H1 (cell line): ENCODE results near the gene GLIS2. TPM values are rescaled to one million over a fixed set of nuclear protein-coding genes. Genes with fewer than 3 reads are reported as not detected.

ENCODE experiments used
- CHD7 ChIP-seq: fragments of 300-600 bp; sonication (generic); IDR thresholded peaks from 2 replicates; pipeline ENCODE4 v1.7.1; 2012; ENCODE audit warnings: low read length, moderate library complexity, mild to moderate bottlenecking, inconsistent platforms; ENCODE audit not compliant: insufficient replicate concordance
- SIX5 ChIP-seq: IDR thresholded peaks from 2 replicates; pipeline ENCODE4 v1.6.1; 2011; ENCODE audit warnings: mild to moderate bottlenecking, low read depth, low read length
- SRF ChIP-seq: IDR thresholded peaks from 2 replicates; pipeline ENCODE4 v1.6.1; 2011; ENCODE audit warnings: mild to moderate bottlenecking, low read depth, low read length, moderate library complexity
- polyA plus RNA-seq, 7 experiments: library from polyadenylated mRNA; depleted of rRNA in 3 of 7; stranded (reverse) in 5 of 7; unstranded in 2 of 7; fragments of >200 nt in 5 of 7; fragments of 200-250 nt in 2 of 7; gene quantifications; 1 replicate in 5 of 7; 2 replicates in 1 of 7; 4 replicates in 1 of 7; pipeline versions ENCODE4 v1.2.1 to v1.2.3, GENCODE V29; 2011 to 2013; ENCODE audit warnings: missing spikeins in 2 of 7, mixed read lengths in 2 of 7
- total RNA-seq: library from RNA; stranded (reverse); fragmentation: NEBNext Ultra II Directional; extraction: Animal tissue kit (Norgen Biotek cat#: 25700); gene quantifications from 2 replicates; pipeline ENCODE4 v1.2.1, GENCODE V29; 2021
- TF ChIP-seq, protein P1 (sequence below): IDR thresholded peaks from 2 replicates; pipeline ENCODE4 v1.6.1; 2012; ENCODE audit warnings: low read length, inconsistent platforms

Gene GLIS2
- total and polyA plus RNA-seq, 2 of the 8 experiments (the other 6 are each of a cell fraction or from before 2014, with no cell fraction given), result 4.3 to 17.4 TPM

GRCh38 chr16:4338712-4339299 lies 22.9 kb downstream of the GLIS2 start (continued):
- TF ChIP-seq CHD7 (no peak), SRF (no peak), SIX5 (no peak)
- TF ChIP-seq, protein P1, sequence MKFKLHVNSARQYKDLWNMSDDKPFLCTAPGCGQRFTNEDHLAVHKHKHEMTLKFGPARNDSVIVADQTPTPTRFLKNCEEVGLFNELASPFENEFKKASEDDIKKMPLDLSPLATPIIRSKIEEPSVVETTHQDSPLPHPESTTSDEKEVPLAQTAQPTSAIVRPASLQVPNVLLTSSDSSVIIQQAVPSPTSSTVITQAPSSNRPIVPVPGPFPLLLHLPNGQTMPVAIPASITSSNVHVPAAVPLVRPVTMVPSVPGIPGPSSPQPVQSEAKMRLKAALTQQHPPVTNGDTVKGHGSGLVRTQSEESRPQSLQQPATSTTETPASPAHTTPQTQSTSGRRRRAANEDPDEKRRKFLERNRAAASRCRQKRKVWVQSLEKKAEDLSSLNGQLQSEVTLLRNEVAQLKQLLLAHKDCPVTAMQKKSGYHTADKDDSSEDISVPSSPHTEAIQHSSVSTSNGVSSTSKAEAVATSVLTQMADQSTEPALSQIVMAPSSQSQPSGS, result no peak
